K562 (cell line): ENCODE data around the gene NKAIN1. TPM values are rescaled to one million over a fixed set of nuclear protein-coding genes. Genes with fewer than 3 reads are reported as not detected.

Experiments
- BRF2 ChIP-seq: IDR thresholded peaks from 3 replicates; pipeline ENCODE4 v1.6.1; 2011; ENCODE audit warnings: borderline replicate concordance, mild to moderate bottlenecking; ENCODE audit not compliant: insufficient read length, insufficient read depth
- CLOCK ChIP-seq: fragments of 250-450 bp; sonication (Bioruptor Pico); IDR thresholded peaks from 2 replicates; pipeline ENCODE4 v1.4.0; 2020; ENCODE audit warnings: mild to moderate bottlenecking, moderate library complexity, borderline replicate concordance
- L3MBTL2 ChIP-seq: fragments of 450-650 bp; IDR thresholded peaks from 2 replicates; pipeline ENCODE4 v1.6.1; 2016; ENCODE audit warnings: mild to moderate bottlenecking, moderate library complexity
- MNT ChIP-seq, 2 experiments: fragments of 450-650 bp; conservative IDR thresholded peaks; 2 replicates each; pipeline ENCODE4 v1.6.1; 2017; ENCODE audit warnings: mild to moderate bottlenecking in 2 of 2, moderate library complexity in 2 of 2
- MYBL2 ChIP-seq, 2 experiments: fragments of 450-650 bp in 1 of 2; sonication (generic) in 1 of 2; formaldehyde crosslinking in 1 of 2; IDR thresholded peaks; 2 replicates each; pipeline versions ENCODE4 v1.6.1 to v1.8.1; 2017 to 2022; ENCODE audit warnings: borderline replicate concordance in 1 of 2, inconsistent platforms in 1 of 2, low read depth in 1 of 2, mild to moderate bottlenecking in 1 of 2, missing genetic modification reagents in 1 of 2, moderate library complexity in 1 of 2
- NBN ChIP-seq: fragments of 450-650 bp; IDR thresholded peaks from 2 replicates; pipeline ENCODE4 v1.6.1; 2016; ENCODE audit warnings: low read depth, mild to moderate bottlenecking
- RBM39 ChIP-seq: fragments of 200-400 bp; formaldehyde crosslinking; optimal IDR thresholded peaks from 2 replicates; pipeline ENCODE3; 2018; ENCODE audit warnings: low read depth, low read length
- SP2 ChIP-seq: IDR thresholded peaks from 2 replicates; pipeline ENCODE4 v1.6.1; 2011; ENCODE audit warnings: mild to moderate bottlenecking, low read depth, low read length, moderate library complexity; ENCODE audit not compliant: poor library complexity, severe bottlenecking; ENCODE audit errors: extremely low read depth
- ZBTB12 ChIP-seq: fragments of 250-450 bp; sonication (Bioruptor Pico); IDR thresholded peaks from 2 replicates; pipeline ENCODE4 v1.4.0; 2020
- ZC3H11A ChIP-seq: IDR thresholded peaks from 2 replicates; pipeline ENCODE4 v1.6.1; 2012; ENCODE audit warnings: low read depth, low read length, improper control_type of control experiment
- ZNF3 ChIP-seq: fragments of 250-450 bp; sonication (Bioruptor Pico); IDR thresholded peaks from 2 replicates; pipeline ENCODE4 v1.5.0; 2021; ENCODE audit warnings: mild to moderate bottlenecking, moderate library complexity
- ZNF592 ChIP-seq: fragments of 450-650 bp; IDR thresholded peaks from 2 replicates; pipeline ENCODE4 v1.6.1; 2017; ENCODE audit warnings: antibody characterized with exemption, mild to moderate bottlenecking
- ZNF655 ChIP-seq: fragments of 250-450 bp; sonication (Bioruptor Pico); IDR thresholded peaks from 2 replicates; pipeline ENCODE4 v1.5.0; 2021
- ZSCAN32 ChIP-seq: fragments of 450-650 bp; formaldehyde crosslinking; IDR thresholded peaks from 2 replicates; pipeline ENCODE4 v1.4.0; 2020; ENCODE audit warnings: mild to moderate bottlenecking, moderate library complexity
- polyA plus RNA-seq, 8 experiments: library from polyadenylated mRNA; depleted of rRNA in 4 of 8; stranded (reverse) in 5 of 8; unstranded in 3 of 8; fragments of >200 nt; fragmentation: Nextera tagmentation in 2 of 8; fragmentation: Illumina TruSeq in 1 of 8; extraction: Ambion mirVana in 2 of 8; extraction: Trizol in 1 of 8; gene quantifications; 2 replicates each; pipeline versions ENCODE4 v1.2.1 to v1.2.3, GENCODE V29; 2011 to 2014; ENCODE audit warnings: inconsistent platforms in 1 of 8, missing spikeins in 1 of 8
- total RNA-seq, 7 experiments: library from RNA; depleted of rRNA in 6 of 7; stranded (reverse); fragments of >200 nt in 6 of 7; fragmentation: Illumina TruSeq in 2 of 7; extraction: Trizol in 2 of 7; gene quantifications; 2 replicates each; pipeline versions ENCODE4 v1.2.1 to v1.2.3, GENCODE V29; 2011 to 2021; ENCODE audit warnings: low replicate concordance in 1 of 7

Gene NKAIN1
- total and polyA plus RNA-seq, 9 of the 15 experiments (the other 6 are each of a cell fraction or from before 2014, with no cell fraction given): 0.03 to 0.22 (median 0.04) TPM; not detected in 3

GRCh38 chr1:31155216-31155806 is 84.4 kb downstream of the NKAIN1 start (continued):
- TF ChIP-seq ZNF592 (peak; percentile 58; the same call in 1 of the 2 replicates), SP2 (peak; percentile 22), BRF2 (no peak), ZNF3 (CRISPR knock-in tag) (no peak), NBN (0 out of 2 replicates have a peak, but pooled peaks have one; percentile 50), MNT (conservative IDR thresholded peaks at IDR 0.05) (peak; percentile 100), L3MBTL2 (peak; percentile 87), CLOCK (CRISPR knock-in tag) (no peak), RBM39 (no peak), MYBL2 (IDR thresholded peaks at IDR 0.05; ENCODE audit: low read depth) (no peak), MYBL2 (CRISPR knock-in tag; IDR thresholded peaks at IDR 0.05; ENCODE audit: borderline replicate concordance) (no peak), ZBTB12 (no peak), ZSCAN32 (0 out of 2 replicates have a peak, but pooled peaks have one; percentile 28), ZC3H11A (no peak), ZNF655 (no peak)
